Thoracic aorta (tissue), 2 donors: ENCODE measurements around the gene PEPD. TPM values are rescaled to one million over a fixed set of nuclear protein-coding genes. Genes with fewer than 3 reads are reported as not detected.

Experiments
- ATAC-seq: fragments of 150-250 bp; one replicate; pipeline ENCODE4 v1.8.0; 2017; ENCODE audit warnings: low read depth; ENCODE audit not compliant: insufficient number of reproducible peaks, low FRiP score
- DNase-seq: peaks from one replicate; pipeline ENCODE4 v3.0.0-alpha.2; 2020; ENCODE audit warnings: low spot score
- H3K27ac ChIP-seq, 2 donors: fragments of 200-600 bp; sonication (generic); 1 replicate in 1 of 2; 2 replicates in 1 of 2; pipeline ENCODE4 v1.5.1; 2016; ENCODE audit warnings: mild to moderate bottlenecking in 2 of 2, moderate library complexity in 2 of 2
- H3K27me3 ChIP-seq: fragments of 200-600 bp; sonication (generic); replicated peaks from 2 replicates; pipeline ENCODE4 v1.6.0; 2016; ENCODE audit warnings: mild to moderate bottlenecking; ENCODE audit not compliant: insufficient read depth
- H3K36me3 ChIP-seq: fragments of 200-600 bp; sonication (generic); one replicate; pipeline ENCODE4 v1.5.1; 2016
- H3K4me1 ChIP-seq, 2 donors: fragments of 200-600 bp; sonication (generic); 1 replicate in 1 of 2; 2 replicates in 1 of 2; pipeline versions ENCODE4 v1.5.1 to v1.6.0; 2016; ENCODE audit warnings: low read depth in 2 of 2, mild to moderate bottlenecking in 1 of 2; ENCODE audit not compliant: control insufficient read depth in 1 of 2
- H3K4me3 ChIP-seq: fragments of 200-600 bp; sonication (generic); 2 replicates; pipeline ENCODE4 v1.5.1; 2016; ENCODE audit warnings: mild to moderate bottlenecking
- H3K9me3 ChIP-seq: fragments of 200-600 bp; sonication (generic); 2 replicates; pipeline ENCODE4 v1.5.1; 2016
- CTCF ChIP-seq: fragments of 200-600 bp; sonication (generic); IDR thresholded peaks from one replicate; pipeline ENCODE4 v1.5.1; 2019; ENCODE audit warnings: antibody characterized with exemption
- total RNA-seq, 2 donors: library from RNA; depleted of rRNA; stranded (reverse); fragments of >200 nt; gene quantifications; one replicate each; pipeline versions ENCODE4 v1.1.0 to v1.2.3, GENCODE V29; 2016

The PEPD gene
- total RNA-seq, 2 donors from 2014 or later: 48.7 to 70.9 TPM

GRCh38 chr19:33407716-33408115 lies 113.9 kb downstream of the PEPD start:
- Histone ChIP-seq H3K27me3 (no peaks in the 10 kb centered on the region), H3K27ac (no peak overlapping the region), H3K4me1 (no peaks in the 10 kb centered on the region), H3K9me3 (no peaks in the 10 kb centered on the region), H3K4me3 (no peak overlapping the region), H3K36me3 (no peaks in the 10 kb centered on the region)
- no peak for DNase-seq
- no peak for TF ChIP-seq CTCF
- ATAC-seq: no peak

- H3K36me3 ChIP-seq: no peaks in the 10 kb centered on the region
- no peak overlapping the region for H3K27ac ChIP-seq
- no peak for ATAC-seq
- no peak for DNase-seq
- no peaks in the 10 kb centered on the region for H3K9me3 ChIP-seq
- no peak overlapping the region for H3K4me3 ChIP-seq
- peak; percentile 27 for TF ChIP-seq CTCF
- no peaks in the 10 kb centered on the region for H3K4me1 ChIP-seq
- H3K27me3 ChIP-seq: no peaks in the 10 kb centered on the region
Observed at GRCh38 chr19:33407140-33407551, 114.4 kb downstream of the PEPD start.

- Histone ChIP-seq H3K27ac (no peak overlapping the region), H3K9me3 (no peaks in the 10 kb centered on the region), H3K36me3 (no peaks in the 10 kb centered on the region), H3K4me1 (no peaks in the 10 kb centered on the region), H3K27me3 (no peaks in the 10 kb centered on the region), H3K4me3 (no peak overlapping the region)
- TF ChIP-seq CTCF: peak; percentile 97
- DNase-seq (peak; percentile 31), ATAC-seq (peak; percentile 57)
Observed at GRCh38 chr19:33406521-33407139, 115.0 kb downstream of the PEPD start.

DNA sequence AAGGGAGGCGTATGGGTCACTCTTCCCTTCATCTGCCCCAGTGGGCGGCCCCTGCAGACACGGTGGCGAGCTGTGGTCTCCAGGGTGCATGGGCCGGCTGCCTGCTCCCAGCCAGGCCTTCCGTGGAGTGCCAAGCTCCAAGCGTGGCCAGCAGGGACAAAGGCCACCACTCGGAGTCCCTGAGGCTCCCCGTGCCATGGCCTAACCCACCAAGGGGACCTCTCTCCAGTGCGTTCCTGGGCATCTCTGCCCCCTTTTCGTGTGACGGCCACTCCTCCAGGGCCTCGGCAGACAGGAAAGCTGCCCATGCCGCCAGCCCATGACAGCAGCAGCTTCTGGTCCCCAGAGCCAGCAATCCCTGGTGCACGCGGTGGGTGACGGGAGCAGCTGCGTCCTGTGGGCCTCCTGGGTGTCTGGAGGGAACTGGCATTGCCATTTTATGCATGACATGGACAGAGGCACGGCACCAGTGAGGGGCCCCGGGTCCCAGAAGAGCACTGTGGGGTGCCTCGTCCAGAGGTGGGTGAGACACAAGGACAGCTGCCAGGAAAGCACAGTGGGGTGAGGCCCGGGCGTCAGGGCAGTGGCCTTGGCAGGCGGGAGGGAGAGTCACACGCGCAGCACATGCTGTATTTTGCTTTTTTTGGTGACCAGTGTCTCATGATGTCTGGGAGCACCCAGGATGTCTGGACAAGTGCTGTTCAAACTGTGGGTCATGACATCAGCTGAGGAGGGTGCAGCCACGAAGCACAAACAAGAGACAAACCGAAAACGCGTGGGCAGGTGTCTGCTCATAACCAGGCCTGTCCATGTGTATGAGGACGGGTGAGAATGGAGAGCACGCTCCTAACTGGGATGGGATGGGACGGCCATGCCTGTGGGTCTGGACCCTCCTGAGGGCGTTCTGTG lies 115.8 kb downstream of the PEPD start:
- H3K4me3 ChIP-seq: no peak overlapping the region
- no peak for TF ChIP-seq CTCF
- H3K27ac ChIP-seq: no peak overlapping the region
- no peaks in the 10 kb centered on the region for H3K27me3 ChIP-seq
- DNase-seq (no peak), ATAC-seq (no peak)
- H3K9me3 ChIP-seq: no peaks in the 10 kb centered on the region
- H3K4me1 ChIP-seq: no peaks in the 10 kb centered on the region
- no peaks in the 10 kb centered on the region for H3K36me3 ChIP-seq

GRCh38 chr19:33405254-33405552 lies 116.4 kb downstream of the PEPD start:
- Histone ChIP-seq H3K4me1 (no peaks in the 10 kb centered on the region), H3K27me3 (no peaks in the 10 kb centered on the region), H3K4me3 (no peak overlapping the region), H3K36me3 (no peaks in the 10 kb centered on the region), H3K9me3 (no peaks in the 10 kb centered on the region), H3K27ac (no peak overlapping the region)
- DNase-seq: no peak
- no peak for TF ChIP-seq CTCF
- ATAC-seq: no peak
